HG02970 (cell line): ENCODE measurements around the gene IMMP2L.

Source experiments
- ATAC-seq: cut with Tn5 transposase; IDR thresholded peaks from one replicate; pipeline ENCODE4 v1.9.1; 2021; ENCODE audit warnings: mild to moderate bottlenecking, moderate library complexity, moderate number of reproducible peaks; ENCODE audit not compliant: unreplicated experiment, low FRiP score

Gene IMMP2L

DNA sequence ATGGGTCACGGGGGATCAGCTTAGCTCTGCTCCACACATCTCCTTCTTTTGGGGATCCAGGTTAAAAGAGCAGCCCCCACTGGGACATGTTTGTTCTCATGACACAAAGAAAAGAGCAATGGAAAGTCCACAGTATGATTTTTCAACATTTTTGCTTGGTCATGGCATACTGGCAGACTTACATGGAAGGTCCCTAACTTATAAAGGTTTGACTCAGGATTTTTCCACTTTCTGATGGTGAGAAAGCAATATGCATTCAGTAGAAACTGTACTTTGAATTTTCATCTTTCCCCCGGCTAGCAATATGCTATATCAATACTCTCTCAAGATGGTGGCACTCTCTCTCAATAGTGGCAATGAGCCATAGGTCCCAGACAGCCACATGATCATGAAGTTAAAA is 699.0 kb downstream of the IMMP2L start:
- ATAC-seq, result no peak

DNA sequence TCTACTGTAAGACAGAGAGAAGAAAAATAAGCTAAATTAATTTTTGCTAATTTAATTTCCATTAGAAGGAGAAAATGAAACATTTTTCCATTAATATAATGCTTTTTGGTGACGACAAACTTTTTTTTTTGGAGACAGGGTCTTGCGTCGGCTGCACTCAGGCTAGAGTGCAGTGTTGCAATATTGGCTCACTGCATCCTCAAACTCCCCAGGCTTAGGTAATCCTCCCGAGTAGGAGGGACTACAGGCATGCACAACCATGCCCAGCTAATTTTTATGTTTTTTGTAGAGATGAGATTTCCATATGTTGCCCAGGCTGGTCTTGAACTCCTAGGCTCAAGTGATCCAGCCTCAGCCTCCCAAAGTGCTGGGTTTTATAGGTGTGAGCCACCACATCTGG is 701.1 kb downstream of the IMMP2L start:
- ATAC-seq, result no peak

DNA sequence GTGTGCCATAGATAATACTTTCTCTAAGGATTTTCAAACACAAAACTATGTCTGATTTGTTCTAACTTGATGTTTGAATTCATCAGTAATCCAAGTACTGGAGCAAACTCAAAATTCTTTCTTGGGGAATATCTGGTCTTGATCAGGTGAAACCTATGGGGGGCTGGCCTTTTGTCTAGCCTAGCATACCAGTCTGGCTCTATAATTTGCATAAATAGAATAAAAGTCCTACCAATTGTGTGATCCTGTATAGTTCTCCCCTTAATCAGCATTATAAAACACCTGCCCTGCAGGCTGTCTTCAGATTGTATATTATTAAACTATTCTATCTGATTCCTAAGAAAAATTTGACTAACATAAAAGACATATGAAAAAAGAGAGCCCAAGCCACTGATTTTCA is 705.2 kb downstream of the IMMP2L start:
- no peak for ATAC-seq

DNA sequence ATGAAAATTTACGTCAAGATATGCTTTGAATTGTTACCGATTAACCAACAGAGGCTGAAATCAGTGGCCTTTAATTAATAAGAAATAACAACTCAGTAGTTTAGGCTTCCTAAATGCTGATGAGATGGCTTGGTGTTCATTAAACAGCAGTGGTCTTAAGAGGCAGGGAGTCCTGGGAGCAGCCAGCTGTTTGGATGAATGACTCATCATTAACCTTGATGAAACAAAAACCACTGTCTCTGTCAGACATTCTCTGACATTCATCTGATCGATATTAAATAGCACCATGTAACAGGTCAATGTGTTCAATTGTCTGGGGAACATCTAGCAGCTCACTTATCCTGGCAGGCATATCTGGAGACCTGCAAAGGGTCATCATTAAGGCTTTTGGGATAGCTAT is 705.6 kb downstream of the IMMP2L start:
- no peak for ATAC-seq

DNA sequence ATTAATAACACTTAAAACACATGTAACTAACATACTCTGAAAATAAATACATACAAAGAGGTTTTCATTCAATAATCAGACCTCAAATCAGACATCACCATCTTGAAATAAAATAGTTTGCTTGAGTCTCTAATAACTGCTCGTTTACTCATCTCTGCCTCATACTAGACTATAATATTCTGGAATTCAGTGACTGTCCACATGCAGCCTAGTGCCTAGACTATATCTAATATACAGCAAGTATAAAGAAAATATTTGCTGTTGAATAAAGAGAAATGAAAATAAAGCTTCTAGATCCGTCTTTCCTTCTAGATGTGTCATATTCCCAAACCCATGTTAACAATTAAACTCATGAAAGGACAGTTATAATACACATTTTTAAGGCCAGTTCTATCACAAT is 707.6 kb downstream of the IMMP2L start:
- no peak for ATAC-seq

DNA sequence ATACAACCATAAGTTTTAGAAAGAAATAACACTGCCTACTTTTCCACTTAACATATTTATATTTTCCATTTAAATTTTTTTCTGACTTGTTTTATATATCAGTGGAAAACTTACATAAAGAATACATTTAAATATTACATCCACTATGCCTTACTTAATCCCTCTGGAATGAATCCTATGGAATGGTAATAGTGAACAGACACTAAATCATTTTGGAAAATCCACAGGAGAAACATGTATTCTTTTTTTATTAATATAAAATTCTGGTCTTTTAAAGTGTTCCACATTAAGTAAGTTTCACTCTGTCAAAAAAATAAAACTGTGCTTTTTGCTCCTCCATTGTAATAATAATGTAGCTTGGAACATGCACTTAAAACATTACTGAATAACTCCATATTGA is 708.1 kb downstream of the IMMP2L start:
- ATAC-seq, result no peak

DNA sequence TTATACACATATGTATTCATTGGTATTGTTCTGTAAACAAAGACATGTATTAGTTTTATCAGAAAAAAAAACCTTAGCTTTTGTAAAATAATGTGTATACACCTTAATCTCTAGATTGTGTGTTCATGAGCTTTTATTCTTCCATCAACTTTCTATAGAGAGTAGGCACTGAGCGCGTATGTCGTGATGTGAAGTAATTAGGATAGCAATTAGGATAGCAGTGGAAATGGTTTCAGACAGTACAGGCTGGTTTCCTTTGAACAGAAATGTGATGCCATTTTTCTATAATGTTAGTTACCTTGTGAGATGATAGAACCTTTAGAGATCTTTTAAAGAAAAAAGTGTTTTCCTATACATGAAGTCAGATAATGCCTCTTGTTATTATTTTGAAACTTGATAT is 709.0 kb downstream of the IMMP2L start:
- ATAC-seq, result no peak

DNA sequence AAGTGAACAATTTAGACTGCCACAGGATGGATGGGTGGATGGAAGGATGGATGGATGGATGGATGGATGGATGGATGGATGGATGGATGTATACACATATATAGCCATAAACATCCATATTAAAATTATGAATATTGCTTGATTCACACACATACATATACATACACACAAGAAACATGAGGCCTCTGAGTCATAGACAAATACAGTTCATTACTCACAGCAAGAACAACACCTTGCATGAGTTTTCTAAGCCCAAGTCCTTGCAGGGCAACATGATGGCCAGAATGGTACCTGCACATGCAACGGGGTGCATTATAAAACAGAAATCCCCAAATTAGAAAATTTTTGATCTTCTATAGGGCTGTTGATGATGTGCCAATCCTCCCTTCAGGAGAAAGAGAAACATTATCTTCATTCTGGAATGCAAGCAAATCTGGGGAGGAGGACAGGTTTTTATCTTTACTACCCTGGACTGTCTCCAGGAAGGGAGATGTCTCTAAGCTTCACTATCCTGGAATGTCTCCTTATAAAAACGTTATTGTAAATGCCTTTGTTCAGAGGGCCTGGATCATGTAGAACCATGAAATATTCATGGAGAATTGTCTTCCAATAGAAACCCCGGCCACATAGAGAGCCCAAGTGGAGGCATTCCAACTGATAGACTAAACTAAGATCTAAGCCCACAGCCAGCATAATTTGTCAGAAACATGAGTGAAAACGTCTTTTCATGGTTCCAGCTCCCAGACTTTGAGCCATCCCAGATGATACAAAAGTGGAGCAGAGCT is 709.9 kb downstream of the IMMP2L start:
- ATAC-seq, result no peak

DNA sequence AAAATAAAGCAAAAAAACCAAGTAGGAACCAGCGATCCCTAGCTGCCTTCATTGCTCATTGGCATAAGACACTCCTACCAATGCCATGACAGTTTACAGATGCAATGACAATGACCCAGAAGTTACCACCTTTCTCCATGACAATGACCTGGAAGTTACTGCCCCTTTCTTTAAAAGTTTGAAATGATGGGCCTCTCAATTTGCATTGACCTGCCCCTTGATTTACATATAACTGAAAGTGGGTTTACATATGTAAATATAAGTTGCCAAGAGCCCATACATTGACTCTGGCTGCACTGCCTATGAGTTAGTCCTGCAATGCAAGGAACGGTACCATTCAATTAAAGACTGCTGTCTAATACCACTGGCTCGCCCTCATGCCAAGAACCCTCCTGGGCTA is 712.1 kb downstream of the IMMP2L start:
- no peak for ATAC-seq

DNA sequence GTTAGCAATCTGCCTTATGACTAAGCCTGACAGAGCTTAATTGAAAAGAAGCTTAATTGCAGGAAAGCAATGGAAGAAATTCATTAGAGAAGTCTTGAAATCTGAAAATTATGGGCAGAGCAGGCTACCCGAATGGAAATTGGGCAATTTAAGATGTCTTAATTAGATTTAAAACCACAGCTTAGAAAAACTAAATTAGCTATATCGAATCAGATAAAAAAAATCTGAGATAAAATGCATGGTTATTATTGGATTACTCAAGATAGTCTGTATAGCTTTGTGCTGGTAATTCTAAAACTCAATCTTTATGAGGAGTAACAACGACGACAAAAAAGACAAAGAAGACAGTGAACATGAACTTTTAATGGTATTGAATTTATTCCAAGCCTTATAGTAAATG is 719.5 kb downstream of the IMMP2L start:
- ATAC-seq, result no peak

DNA sequence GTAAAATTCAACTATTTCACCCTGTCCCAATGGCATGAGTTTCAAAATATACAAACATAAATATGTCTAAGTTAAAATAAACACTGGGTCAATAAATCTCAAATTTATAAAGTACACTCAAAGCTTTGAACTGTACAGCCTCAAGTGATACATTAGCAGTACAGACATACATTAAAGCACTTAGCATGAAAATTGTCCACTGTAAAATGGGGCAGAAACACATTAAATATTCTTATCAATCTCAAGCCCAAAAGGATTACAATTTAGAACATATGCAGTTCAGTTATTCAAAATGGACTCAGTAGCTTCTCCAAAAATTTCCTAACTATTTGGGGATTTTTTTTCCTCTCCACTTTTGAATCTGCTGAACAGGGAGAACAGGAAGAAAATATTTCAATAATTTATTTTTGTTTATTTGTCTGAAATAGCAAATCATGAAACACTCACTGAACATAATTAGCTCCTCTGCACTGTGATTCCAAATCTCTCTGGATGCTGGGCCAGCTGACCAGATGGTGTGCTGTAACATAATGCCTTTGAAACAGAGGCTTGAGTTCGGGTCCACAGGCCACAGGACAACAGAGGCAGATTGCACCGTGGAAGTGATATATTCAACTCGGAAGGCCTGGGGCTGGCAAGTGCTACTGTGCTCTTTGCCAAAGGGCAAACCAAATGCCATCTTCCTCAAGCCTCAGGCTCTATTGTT is 720.3 kb downstream of the IMMP2L start:
- no peak for ATAC-seq

DNA sequence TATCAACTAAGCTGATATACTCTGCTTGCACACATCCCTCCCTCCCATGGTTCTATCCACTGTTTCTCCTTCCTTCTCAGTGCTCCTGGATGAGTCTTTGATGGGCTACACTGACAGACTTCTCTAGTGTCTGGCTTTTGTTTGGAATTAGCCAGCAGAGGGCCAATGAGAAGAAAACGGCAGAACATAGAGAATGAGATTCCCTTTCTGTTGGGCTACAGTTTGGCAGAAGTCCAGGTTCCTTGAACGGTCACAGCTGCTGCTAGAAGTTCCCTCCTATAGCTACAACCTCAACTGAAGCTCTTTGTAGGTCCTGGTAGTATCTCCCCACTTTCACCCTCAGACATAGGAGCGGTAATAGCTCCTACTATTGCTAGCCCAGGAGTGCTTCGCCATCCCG is 722.4 kb downstream of the IMMP2L start:
- ATAC-seq, result no peak

DNA sequence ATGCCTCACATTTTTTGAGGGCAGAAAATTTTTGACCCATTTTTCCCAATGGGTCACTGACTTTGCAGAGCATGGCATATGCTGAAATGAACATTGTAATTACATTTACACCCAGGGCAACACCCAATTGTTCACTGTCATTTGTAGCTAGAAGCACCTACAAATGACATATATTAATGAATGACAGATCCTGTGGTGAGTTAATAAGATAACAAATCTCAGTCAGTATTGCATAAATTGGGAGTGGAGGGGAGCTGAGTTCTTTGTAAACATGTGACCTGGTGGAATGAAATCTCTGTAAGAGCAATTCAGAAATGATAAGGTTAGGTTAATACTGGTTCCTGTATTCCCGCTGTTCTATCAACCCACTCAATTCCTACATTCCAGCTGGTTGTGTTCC is 726.4 kb downstream of the IMMP2L start:
- no peak for ATAC-seq

DNA sequence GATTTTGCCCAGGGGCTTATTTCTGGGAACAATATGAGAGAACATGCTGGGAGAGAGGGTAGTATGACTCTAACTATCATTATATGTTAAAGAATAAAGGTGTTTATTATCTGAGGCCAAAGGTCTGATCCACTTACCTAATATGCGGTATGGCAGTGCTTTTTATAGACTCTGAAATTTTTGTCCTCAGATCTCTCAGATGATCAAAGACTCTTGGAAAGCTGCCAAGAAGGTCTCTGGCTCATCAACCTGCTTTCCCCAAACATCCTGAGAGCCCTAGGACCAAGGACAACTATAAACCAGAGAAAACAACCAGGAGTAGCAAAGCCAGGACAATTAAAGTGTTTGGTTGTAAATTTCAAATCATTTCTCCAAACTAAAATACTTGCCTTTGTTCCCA is 727.1 kb downstream of the IMMP2L start:
- no peak for ATAC-seq

DNA sequence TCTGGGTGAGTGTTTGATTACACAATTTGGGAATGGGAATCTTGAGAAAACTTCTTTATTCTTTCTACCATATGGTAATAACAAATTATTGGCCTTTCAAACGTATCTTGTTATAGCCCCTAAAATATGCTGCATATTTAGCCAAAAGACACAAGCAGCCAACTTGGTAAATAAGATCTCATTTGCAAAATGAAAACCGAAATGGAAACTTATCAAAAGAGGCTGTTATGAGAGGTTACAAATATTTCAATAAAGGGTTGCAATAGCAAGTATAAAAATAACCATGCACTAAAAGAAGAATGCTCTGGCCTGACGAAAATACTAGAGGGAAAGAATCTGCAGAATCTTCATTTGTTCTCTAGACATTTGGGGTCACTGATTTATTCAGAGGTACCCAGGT is 730.9 kb downstream of the IMMP2L start:
- no peak for ATAC-seq

DNA sequence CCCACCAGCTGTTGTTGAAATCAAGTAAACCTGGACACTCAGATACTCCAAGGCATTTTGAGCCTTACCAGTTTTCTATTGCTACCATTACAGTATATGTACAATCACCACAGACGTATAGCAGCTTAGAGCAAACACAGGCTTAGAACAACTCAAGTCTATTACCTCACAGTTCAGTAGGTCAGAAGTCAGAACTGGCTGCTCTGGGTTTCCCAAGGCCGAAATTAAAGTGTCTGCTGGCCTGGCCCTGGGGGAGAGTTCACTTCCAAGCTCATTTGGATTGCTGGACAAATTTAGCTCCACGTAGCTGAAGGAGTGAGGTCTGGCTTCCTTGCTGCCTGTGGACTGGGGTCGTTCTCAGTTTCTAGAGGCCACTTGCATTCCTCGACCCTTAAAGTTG is 731.5 kb downstream of the IMMP2L start:
- ATAC-seq, result no peak

DNA sequence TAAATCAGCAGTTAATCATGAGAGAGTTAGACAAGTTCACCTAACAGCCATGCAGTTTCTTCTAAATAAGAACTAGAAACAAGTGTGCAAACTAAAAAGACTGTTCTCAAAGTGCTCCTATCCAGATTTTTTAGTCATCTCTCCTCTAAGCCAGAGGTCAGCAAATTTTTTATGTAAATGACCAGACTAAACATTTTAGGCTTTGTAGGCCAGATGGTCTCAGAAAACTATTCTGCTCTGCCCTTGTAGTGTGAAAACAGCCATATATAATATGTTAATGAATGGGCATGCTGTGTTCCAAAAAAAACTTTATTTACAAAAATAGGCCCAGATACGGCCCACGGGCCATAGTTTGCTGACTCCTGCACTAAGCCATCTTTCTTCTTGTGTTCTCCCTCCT is 734.4 kb downstream of the IMMP2L start:
- ATAC-seq, result no peak

DNA sequence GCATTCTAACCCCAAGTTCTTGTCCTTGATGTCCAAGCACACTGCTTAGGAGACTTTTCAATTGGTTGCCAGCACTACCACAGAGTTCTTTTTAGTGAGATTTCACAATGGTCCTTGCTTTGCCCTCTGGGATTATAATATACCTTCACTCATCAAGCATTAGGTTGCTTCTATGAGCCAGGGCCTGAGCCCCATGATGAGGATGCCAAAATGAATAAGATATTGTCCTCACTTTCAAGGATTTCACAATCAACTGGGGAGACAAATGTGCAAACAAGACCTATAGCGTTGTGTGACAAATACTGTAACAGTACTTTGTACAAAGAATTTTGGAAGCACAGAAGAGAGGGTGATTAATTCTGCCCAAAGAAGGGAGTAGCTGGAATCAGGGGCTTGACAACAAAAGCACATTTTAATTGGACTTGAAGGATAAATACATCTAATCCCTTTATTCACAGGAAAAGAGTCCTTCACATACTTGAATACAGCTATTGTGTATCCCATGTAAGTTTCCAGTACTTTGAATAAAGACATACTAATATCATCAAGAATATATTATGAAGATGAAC is 734.9 kb downstream of the IMMP2L start:
- no peak for ATAC-seq

DNA sequence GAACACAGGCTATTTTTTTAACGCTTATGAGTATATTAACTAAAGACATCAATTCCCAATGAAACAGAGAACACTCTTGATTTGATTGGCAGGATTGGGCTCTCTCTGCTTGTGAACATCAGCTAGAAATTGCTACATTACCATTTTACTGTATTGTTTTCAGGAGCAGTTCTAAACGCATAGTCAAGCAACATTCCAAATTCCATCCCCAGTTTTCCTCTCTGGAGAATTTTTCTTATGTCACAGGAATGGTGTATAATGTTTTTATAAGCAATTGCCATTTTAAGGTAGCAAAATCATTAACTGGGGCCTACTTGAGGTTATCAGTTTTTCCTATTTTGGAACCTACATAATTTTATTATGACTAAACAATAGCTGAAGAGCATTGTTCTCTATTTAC is 748.3 kb downstream of the IMMP2L start:
- ATAC-seq, result no peak

DNA sequence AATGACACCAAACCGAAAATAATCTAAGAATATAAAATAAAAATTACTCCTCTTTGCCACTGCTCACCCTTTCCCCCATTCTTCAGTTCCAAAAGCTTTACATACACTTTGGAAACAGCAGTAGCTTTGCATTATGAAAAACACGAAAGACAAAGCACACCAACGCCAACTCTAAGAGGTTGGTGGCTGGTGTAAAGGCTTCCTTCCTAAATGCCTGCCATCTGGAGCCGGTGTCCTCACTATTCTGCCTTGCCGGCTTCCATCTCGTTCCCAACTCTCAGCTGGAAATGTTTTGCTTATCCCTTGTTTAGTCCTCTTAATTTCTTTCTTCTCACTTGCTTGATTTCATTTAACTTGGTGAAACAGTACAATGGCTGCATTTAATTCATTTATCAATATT is 752.5 kb downstream of the IMMP2L start:
- no peak for ATAC-seq

DNA sequence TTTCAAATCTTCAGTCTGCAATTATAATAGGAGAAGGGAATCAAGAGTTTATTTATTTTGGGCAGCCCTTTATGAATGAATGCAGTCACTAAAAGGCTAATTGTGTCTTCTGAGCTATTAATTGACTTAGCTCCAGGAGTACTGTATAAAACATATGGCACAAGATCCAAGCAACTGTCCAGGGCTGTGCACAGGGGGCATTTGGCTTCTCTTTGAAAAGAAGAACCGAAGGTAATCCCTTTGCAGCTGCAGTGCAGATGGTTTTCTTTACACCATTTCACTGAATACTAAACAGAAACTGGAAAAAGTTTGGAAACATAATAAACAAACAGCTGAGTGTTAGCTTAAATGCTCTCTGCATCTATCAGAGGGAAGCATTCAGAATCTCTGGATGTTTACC is 753.9 kb downstream of the IMMP2L start:
- no peak for ATAC-seq

DNA sequence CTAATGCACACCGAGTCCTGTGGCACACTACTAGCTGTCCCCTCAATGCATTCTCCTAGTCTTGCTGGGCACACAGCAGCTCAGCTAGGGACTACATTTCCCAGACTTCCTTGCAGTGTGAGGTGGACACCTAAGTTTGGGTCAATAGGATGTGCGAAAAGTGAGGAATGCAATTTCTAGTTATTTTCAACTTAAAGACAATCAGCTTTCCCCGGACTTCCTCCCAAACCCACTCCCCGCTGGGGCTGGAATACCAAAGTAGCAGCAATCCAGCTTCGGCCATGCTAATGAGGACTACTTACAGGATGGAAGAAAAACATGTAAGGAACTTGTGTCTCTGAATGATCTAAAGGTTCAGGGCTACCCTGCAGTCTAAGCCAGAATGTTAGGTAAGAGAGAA is 757.8 kb downstream of the IMMP2L start:
- ATAC-seq, result no peak
